Measurements from ENCODE around the gene ZFP92. TPM values are rescaled to one million over a fixed set of nuclear protein-coding genes. Genes with fewer than 3 reads are reported as not detected.
A peak's percentile ranks its signal among the peaks of the same experiment; 100 is the strongest.
"Not testable (repeated sequence)": the region's sequence is repeated elsewhere in the genome, so short reads cannot be mapped to it uniquely, and the experiment has no call there.

The ZFP92 gene
- total and polyA plus RNA-seq, 8 donors, result 0.98 to 2.9 (median 1.2) TPM

DNA sequence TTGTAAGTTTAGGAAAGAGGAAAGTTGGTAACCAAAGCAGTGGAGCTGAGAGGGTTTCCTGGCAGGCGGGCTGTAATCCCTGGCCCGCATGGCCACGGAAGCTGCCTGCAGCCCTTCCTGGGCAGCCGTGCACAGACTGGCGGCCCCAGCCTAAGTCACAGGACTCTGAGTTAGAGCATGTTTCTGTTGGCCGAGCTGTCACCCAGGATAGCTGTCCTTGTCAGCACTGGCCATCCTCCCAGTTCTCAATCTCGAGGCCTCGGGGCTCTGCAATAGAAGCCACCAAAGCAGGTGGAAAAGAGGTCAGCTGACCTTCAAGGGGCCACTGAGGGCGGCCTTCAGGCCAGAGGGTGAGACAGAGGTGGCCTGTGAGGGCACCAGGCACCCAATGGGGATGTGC is 30.6 kb upstream of the ZFP92 start:
- TF ChIP-seq, protein P1, sequence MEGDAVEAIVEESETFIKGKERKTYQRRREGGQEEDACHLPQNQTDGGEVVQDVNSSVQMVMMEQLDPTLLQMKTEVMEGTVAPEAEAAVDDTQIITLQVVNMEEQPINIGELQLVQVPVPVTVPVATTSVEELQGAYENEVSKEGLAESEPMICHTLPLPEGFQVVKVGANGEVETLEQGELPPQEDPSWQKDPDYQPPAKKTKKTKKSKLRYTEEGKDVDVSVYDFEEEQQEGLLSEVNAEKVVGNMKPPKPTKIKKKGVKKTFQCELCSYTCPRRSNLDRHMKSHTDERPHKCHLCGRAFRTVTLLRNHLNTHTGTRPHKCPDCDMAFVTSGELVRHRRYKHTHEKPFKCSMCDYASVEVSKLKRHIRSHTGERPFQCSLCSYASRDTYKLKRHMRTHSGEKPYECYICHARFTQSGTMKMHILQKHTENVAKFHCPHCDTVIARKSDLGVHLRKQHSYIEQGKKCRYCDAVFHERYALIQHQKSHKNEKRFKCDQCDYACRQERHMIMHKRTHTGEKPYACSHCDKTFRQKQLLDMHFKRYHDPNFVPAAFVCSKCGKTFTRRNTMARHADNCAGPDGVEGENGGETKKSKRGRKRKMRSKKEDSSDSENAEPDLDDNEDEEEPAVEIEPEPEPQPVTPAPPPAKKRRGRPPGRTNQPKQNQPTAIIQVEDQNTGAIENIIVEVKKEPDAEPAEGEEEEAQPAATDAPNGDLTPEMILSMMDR (IDR thresholded peaks at IDR 0.05), result no peak
- Histone ChIP-seq H3K4me3 (no peak overlapping the region), H3K27ac (no peak overlapping the region), H3K36me3 (no peaks in the 10 kb centered on the region), H3K27me3 (no peaks in the 10 kb centered on the region), H3K4me1 (no peaks in the 10 kb centered on the region), H3K9me3 (no peaks in the 10 kb centered on the region)
- intact Hi-C loops (cut with DNase I), result no loop called here
- ATAC-seq (no peak), DNase-seq (no peak)

DNA sequence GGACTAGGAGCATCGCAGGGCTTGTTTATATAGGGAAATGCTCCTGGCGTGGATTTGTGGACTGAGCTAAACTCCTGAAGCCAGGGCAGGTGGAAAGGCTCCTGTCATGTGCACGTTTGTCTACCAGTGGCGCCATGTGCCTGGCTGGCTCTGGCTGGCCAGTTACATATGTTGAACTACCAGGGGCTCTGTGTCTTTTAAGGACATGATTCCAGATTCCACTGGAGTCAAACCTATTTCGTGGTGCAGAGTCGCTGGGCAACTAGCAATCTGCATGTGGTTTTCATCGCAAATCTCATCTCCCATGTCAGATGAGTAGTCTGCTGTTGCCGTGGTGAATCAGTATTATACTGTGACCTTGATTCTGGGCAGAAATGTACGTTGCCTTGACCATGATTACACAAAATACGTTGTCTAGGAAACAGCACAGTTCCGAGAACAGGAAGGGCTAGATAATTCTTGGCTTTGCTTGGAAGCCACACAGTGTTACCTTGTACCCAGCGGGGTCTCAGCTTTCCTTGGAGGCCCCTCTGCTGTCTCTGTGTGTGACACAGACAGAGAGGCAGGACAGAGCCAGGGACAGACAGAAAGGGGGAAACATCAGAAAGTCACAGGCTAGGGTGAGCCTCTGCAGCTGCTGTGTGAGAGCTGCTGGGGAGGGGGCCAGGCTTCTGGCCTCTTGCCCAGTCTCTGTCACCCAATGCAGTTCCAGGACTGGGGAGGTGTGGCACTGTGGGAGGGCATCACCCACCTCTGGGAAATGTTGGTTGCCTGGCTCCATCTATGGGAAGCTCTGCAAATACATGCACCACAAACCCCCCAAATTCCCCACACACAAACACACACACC is 29.4 kb upstream of the ZFP92 start:
- TF ChIP-seq, protein P1 (IDR thresholded peaks at IDR 0.05), result no peak
- Histone ChIP-seq H3K4me1 (no peaks in the 10 kb centered on the region), H3K36me3 (no peaks in the 10 kb centered on the region), H3K27ac (peak overlapping the region; percentile 57 to 74), H3K27me3 (no peaks in the 10 kb centered on the region), H3K4me3 (no peak overlapping the region), H3K9me3 (no peaks in the 10 kb centered on the region)
- intact Hi-C loops (cut with DNase I), result no loop called here
- ATAC-seq (peak; percentile 63), DNase-seq (peak in 2 of 4 donors; percentile 84 to 88)

DNA sequence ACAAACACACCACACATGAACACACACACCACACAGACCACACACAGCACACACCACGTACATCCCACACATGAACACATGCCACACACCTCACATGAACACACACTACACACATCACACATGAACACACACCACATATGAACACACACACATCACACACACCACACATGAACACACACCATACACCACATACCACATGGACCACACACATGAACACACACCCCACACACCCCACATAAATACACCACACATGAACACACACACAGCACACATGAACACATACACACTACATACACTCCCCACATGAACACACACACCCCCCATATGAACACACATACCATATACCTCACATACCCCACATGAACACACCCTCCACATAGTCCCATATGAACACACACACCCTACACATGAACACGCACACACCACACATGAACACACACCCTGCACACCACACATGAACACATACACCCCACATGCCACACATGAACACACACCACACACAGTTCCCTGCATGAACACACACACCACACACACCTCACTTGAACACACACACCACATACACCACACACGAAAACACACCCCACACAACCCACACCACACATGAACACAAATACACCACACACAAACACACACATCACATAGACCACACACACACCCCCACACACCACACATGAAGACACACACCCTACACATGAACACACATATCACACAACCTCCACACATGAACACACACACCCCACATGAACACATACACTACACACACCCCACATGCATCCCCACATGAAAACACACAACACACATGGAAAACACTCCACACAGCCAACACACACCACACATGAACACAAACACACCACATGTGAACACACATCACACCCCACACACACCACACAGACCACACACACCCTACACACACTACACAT is 28.4 kb upstream of the ZFP92 start:
- no peaks in the 10 kb centered on the region for H3K36me3 ChIP-seq
- H3K4me3 ChIP-seq, result no peak overlapping the region
- intact Hi-C loops (cut with DNase I), result no loop called here
- no peaks in the 10 kb centered on the region for H3K27me3 ChIP-seq
- ATAC-seq, result no peak
- H3K4me1 ChIP-seq, result no peaks in the 10 kb centered on the region
- no peak overlapping the region for H3K27ac ChIP-seq
- H3K9me3 ChIP-seq, result no peaks in the 10 kb centered on the region
- TF ChIP-seq, protein P1 (IDR thresholded peaks at IDR 0.05), result no peak
- DNase-seq, result no peak

DNA sequence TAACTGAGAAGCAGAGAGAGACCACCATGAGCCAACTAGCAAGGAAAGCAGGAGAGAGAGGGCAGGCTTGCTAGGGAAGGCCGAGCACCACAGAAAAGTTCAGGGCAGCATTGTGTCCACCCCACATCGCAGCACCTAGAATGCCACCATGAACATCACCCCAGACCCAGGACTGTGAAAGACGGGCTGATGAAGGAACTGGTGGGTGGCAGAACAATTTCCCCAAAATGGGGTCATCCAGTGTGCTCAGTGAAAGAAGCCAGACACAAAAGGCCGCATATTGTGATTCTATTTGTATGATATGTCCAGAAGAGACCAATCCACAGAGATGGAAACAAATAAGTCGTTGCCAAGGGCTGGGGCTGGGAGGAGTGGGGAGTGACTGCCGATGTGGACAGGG is 26.9 kb upstream of the ZFP92 start:
- Histone ChIP-seq H3K27me3 (no peaks in the 10 kb centered on the region), H3K9me3 (no peaks in the 10 kb centered on the region), H3K36me3 (no peaks in the 10 kb centered on the region), H3K27ac (no peak overlapping the region), H3K4me1 (no peaks in the 10 kb centered on the region), H3K4me3 (no peak overlapping the region)
- DNase-seq (no peak), ATAC-seq (no peak)
- TF ChIP-seq, protein P1 (IDR thresholded peaks at IDR 0.05), result no peak
- intact Hi-C loops (cut with DNase I), result no loop called here

DNA sequence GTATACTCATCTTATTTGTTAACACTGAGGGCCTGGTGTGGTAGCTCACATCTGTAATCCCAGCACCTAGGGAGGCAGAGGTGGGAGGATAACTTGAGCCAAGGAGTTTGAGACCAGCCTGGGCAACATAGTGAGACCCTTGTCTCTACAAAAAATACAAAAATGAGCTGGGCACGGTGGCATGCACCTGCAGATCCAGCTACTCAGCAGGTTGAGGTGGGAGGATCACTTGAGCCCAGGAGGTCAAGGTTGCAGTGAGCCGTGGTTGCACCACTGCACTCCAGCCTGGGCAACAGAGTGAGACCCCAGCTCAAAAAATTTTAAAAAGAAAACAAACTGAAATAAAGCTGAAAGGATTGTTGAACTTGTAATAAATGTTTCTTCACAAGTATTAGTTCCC is 26.3 kb upstream of the ZFP92 start:
- DNase-seq, ATAC-seq: not testable (repeated sequence)

More for the DNA sequence above, 26.3 kb upstream of the ZFP92 start:
- H3K36me3 ChIP-seq; H3K9me3 ChIP-seq; H3K4me1 ChIP-seq; intact Hi-C loops (cut with DNase I); H3K4me3 ChIP-seq; H3K27ac ChIP-seq; H3K27me3 ChIP-seq: not testable (repeated sequence)
